Fibroblast of skin of right biceps (primary cell): ENCODE measurements around the gene SYCP1.
"Not testable (repeated sequence)": the region's sequence is repeated elsewhere in the genome, so short reads cannot be mapped to it uniquely, and the experiment has no call there.

Experiments
- DNase-seq: peaks from one replicate; pipeline ENCODE4 v3.0.0-alpha.2; 2013

The SYCP1 gene

GRCh38 chr1:114854693-114855320, at the start of gene SYCP1:
SYCP1 (plus strand) TSS chr1:114854863; CDS start chr1:114855465, 602 bp downstream.
- DNase-seq: no peak

DNA sequence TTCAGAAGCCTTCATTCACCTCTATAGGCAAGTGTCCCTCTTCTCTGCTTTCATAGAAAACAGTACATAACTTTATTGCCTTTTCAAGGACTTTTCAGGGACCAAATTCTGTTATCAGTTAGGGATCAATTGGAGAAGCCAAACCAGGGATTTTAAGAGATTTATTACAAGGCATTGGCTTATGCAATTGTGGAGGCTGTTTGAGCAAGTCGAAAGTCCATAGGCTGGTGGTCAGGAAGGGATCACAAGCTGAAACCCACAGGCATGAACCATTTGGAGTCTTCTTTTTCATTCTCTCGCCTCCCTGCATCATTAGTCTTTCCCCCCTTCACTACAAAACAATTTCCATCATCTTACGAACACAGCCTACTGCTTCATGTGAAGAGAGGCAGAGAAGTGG, 34.8 kb upstream of the SYCP1 start:
- no peak for DNase-seq

DNA sequence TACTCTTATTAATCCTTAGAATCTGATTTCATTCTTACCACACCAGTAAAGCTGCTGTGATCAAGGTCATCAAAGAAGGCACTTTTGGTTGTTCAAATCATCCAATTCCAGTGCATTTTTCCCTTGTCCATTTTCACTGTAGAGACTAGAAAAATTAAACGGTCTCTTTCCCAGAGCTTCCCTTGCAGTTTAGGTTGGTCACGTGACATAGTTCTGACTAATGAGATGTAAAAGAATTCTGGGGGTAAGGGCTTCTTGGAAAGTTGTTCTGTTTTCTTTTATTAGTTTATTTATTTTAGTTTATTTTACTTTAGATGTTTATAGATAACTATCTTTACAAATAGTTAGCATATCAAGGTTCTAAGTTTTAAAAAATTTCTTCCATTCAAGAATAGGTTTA, 34.3 kb upstream of the SYCP1 start:
- DNase-seq: no peak

DNA sequence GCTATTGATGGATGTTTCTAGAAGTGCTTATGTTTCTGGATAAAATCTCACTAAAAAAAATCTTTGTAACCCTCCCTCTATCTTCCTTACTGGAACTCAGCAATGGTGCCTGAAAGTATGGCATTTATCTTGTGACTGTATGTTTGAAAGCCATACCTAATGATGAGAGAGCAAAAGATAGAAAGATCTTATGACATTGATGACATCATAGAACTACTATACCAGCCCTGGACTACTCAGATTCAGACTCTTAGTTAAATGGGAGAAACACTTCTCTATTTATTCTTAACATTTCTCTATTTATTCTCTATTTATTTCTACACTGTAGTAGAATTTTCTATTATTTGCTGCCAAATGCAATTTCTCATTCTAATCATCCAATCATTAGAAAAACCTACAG, 32.7 kb upstream of the SYCP1 start:
- DNase-seq: no peak

GRCh38 chr1:114828251-114828650, 26.4 kb upstream of the SYCP1 start:
- peak; percentile 3 for DNase-seq

- not testable (repeated sequence) for DNase-seq
Measured at GRCh38 chr1:114830075-114830474, 24.6 kb upstream of the SYCP1 start.

DNA sequence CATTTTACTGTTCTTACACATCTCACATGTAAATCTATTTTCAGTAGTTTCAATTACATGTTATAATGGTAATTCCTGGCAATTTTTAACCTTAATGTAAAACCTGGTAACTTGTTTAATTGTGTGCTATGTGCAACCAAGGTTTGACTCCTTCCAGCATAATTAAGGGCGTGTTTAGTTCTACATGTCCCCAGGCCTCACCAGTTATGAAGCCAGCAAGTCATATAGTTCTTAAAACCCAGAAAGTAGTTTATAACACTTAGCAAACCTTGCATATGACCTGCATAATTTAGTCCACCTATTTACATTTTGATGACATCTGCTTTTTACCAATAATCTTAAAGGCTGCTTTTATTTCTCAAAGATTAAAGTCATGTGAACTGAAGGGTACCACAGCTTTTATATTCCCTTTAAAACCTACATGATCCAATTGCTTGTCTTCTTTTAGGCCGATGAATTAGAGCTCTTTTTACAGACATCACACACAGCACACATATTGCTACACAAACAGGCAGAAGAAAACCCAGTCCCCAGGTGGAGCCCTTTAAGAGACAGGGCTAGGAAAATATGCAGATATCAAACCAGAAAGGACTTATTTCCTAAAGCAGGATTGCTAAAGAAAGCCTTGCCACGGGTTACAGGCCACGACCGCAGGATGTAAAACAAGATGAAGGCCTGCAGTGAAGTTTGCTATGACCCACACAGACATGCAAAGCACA, 23.2 kb upstream of the SYCP1 start:
- no peak for DNase-seq

DNA sequence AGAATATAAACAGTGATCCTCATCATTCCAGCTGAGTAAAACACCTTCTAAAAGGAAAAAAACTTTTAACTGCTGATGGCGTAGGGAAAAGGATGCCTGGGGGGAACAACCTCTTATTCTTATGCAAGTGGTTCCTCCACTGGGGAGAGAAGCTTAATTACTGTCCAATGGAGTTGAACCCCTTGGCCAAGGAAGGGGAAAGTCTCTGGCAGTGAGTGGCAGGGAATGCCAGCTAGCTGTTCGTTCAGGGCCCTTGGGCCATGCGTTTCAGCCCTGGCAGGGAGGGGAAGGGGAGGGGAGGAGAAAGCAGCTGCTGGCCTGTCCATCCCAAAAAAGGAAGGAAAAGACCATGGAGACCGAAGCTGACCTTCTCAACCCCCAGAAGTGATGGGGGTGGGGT, 22.6 kb upstream of the SYCP1 start:
- no peak for DNase-seq

DNA sequence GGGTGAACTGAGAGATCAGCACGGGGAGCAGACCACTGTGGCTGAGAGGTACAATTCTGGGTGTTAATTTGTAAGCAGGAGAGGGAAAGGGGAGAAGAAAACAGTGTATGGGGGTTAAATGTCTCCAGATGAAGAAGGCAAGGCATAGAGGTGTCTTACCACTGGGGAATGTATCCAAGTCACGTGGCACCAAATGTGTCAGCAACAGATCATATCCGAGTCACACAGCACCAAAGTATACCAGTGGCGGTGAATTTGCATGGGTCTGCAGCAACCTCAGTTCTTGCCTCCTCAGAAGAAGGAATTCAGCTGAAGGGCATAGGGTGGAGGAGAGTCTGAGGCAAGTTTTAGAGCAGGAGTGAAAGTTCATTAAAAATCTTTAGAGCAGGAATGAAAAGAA, 21.2 kb upstream of the SYCP1 start:
- DNase-seq: peak; percentile 49

DNA sequence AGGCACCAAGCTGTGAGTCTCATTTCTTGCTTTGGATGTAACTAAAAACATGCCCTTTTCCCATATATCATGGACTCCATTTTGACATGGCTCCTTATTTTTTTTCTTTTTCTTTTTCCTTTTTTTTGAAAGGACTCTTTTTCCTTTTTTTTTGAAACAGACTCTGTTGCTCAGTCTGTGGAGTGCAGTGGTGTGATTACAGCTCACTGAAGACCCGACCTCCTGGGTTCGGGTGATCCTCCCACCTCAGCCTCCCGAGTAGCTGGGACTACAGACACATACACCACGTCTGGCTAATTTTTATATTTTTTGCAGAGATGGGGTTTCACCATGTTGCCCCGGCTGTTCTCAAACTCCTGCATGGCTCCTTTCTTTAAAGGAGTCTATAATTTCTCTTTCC, 10.4 kb upstream of the SYCP1 start:
- DNase-seq: no peak

DNA sequence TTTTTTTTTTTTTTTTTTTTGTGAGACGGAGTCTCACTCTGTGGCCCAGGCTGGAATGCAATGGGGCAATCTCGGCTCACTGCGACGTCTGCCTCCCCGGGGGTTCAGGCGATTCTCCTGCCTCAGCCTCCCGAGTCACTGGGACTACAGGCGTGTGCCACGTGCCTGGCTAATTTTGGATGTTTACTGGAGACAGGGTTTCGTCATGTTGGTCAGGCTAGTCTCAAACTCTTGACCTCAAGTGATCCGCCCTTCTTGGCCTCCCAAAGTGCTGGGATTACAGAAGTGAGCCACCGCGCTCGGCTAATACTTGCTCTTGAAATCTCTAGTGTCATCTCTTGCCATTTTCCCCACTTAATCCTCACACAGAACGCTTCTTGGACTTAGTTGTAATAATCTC, 1.1 kb upstream of the SYCP1 start:
- no peak for DNase-seq

DNA sequence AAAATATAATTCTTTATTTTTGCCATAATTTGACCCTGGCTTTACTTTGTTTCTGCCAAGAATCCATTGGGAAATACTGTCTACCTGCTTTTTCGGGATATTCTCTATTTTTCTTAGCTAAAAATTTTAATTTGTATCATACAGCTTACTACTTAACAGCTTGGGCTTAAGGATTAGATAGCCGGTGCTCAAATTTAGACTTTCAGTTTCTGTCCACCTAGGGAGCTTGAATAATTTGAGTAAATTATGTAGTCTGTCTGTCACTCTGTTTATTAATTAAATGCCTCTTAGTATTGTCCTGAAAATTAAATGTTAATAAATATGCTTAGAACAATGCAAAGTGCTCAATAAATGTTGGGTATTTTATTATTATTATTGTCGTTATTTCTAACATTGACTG, 6.7 kb downstream of the SYCP1 start:
- no peak for DNase-seq

GRCh38 chr1:114892194-114892918, 37.7 kb downstream of the SYCP1 start:
- no peak for DNase-seq

- no peak for DNase-seq
Measured at GRCh38 chr1:114896795-114897194, 42.1 kb downstream of the SYCP1 start.

DNA sequence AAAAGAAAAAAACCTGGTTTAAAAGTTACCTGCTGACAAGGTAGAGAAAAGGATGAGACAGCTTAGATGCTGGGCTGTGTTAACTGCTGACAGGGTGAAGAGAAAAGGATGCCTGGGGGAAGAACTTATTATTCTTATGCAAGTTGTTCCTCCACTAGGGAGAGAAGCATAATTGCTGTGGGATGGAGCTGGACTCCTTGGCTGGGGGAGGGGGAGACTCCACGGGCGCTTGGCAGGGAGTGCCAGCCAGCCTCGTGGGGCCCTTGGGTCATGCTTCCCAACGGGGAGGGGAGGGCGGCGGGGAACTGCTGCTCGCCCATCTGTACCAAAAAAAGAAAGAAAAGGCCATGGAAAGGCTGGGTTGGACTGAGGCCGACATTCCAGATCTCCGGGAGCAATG, 47.2 kb downstream of the SYCP1 start:
- DNase-seq: no peak

DNA sequence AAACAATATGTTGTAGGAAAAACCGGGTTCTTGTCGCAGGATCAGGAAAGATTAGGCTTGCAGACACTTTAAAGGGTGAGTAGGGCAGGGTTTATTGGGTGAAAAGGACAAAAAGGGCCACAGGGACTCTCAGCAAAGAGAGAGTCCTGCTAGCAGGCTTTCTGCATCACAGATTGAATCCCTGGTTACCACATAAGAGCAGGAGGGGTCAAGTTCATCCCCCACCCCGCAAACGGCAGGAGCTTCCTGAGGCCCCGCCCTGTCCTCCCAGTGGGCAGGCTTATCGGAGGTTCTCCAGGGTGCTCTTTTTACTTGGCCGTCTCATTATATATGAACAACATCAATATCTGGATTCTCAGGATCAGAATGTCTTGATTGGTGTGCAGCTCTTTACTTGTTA, 47.7 kb downstream of the SYCP1 start:
- DNase-seq: no peak

DNA sequence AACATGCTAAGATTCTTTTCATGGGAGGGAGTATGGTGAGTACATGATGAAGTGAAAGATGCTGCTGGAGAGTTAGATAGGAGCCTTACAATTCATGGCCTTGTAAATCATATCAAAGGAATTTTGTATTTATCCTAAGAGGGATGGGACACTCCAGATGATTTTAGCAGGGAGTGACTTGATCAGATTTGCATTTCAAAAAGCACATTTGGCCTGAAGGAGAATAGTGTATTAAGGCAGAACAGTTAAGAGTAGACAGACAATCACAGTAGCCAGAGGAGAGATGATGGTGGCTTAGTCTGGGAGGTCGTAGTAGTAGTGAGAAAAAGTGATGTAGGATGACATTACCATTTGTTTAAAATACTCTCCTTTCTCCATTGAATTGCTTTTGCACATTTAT, 48.8 kb downstream of the SYCP1 start:
- DNase-seq: no peak

DNA sequence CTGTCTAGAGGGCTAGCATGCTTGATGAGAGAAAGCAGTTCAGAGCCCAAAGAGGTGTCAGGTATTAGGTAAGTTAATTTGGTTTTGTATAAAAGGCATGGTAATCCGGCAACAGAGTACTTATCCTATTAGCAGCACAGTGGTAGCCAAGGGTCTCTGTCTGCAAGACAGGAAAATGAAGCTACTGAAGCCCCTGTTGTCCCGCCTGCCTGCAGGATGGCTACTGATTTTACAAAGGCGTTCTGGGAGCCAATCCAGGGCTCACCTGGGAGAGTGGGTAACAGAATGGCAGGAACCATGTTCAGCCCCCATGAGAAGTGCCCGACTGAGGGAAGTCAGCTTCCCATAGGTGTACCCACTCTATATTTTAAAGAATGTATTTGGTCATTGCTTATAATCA, 61.1 kb downstream of the SYCP1 start:
- DNase-seq: not testable (repeated sequence)

GRCh38 chr1:114926607-114927006, 71.9 kb downstream of the SYCP1 start:
- no peak for DNase-seq

GRCh38 chr1:114927401-114927800, 72.7 kb downstream of the SYCP1 start:
- DNase-seq: no peak

- DNase-seq: peak; percentile 0
Measured at GRCh38 chr1:114956570-114956969, 101.9 kb downstream of the SYCP1 start.

DNA sequence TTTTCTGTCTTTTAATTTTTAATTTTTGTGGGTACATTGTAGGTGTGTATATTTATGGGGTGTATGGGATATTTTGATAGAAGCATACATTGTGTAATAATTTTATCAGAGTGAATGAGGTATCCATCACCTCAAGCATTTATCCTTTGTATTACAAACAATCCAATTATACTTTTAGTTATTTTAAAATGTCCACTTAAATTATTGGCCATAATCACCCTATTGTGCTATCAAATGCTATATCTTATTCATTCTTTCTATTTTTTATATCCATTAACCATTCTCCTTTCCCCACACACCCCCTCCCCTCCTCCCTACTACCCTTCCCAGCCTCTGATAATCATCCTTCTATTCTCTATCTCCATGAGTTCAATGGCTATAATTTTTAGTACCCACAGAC, 104.8 kb downstream of the SYCP1 start:
- DNase-seq: no peak

DNA sequence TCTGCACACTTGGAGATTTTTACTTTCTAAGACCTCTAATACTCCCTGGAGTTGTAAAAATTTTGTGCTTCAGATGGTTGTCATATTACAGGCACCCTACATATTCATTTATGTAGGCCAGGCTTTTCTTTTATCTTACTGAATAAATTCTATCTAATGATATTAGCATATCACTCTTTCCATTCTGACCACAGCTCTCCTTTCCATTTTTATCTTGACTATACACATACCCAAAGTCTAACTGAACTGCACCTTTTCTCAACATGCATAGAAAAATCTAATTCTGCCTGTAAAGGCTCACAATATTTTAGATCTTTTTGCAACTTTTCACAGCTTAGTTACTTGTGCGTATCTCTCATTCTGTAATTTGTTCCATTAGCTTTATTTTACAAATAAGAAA, 122.2 kb downstream of the SYCP1 start:
- no peak for DNase-seq

DNA sequence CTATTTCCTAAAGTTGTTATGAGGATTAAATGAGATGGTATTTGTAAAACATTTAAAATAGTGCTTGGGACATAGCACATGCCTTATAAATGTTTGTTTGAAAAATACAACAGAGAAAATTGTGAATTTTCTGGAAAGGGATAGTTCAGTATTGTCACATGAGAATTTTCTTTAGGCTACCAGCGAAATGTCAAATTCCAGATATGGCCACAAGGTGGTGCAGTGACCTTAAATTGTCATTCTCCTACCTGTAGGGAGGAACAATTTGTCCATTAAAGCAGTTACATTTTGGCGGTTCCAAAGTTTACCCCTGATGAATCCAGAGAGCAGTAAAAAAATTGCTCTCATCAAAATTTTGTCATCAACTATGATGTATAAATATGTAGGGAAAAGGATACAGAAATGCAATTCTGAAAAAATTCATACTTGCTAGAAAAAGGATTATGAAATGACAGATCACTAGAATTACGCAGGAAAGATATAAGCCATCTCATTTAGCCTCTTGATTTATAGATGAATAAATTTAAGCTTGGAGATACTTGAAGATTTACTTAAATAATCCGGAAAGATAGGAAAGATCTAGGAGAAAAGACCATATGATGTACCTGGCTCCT, 124.7 kb downstream of the SYCP1 start:
- DNase-seq: peak; percentile 47
